HUDEP-2 (cell line): Measurements from ENCODE around the gene MAP10.

Experiments used
- DNase-seq, 76 experiments: peaks; one replicate each; lab custom pipeline; 2025; ENCODE audit not compliant: unreplicated experiment in 76 of 76; lab: John Stamatoyannopoulos, UW

MAP10 gene

DNA sequence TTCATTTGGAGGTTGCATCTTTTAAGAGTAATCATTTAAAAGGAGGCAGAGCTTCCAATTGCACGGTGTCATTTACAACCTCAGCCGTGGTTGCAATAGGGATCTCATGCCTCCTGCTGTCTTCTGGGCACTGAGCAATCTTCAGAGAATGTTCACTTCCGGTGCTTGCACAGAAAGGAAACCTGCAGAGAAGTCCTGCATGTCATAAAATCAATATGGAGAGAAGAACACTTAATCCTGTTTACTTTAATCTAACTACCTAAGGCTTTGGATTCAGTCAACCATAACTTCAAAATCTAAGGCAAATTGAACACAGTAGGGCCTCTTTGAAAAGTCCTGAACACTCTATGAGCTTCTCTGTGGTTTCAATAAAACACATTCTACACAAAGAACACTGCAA is 11.3 kb upstream of the MAP10 start:
- DNase-seq, result no peak

- DNase-seq, result no peak
Measured at GRCh38 chr1:232795497-232796053, 9.6 kb upstream of the MAP10 start.

- DNase-seq, result no peak
Measured at GRCh38 chr1:232797856-232798510, 7.2 kb upstream of the MAP10 start.

- DNase-seq, result no peak
Measured at GRCh38 chr1:232798920-232799319, 6.3 kb upstream of the MAP10 start.

DNA sequence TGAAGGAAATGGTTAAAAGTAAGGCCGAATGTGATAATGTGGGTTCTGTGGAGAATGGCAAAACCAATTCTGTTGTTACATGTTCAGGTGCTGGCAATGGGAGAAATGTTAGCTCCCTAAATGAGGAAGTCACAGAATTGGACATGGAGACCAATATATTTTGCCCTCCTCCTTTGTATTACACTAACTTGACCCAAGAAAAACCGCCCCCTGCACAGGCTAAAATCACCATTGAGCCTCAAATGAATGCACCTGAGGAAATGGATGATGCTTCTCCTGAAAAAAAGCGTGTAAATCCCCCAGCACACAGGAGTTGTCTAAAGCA is 932 bp downstream of the MAP10 start:
- DNase-seq, result no peak

GRCh38 chr1:232810856-232811255 is 5.6 kb downstream of the MAP10 start:
- DNase-seq, result no peak

DNA sequence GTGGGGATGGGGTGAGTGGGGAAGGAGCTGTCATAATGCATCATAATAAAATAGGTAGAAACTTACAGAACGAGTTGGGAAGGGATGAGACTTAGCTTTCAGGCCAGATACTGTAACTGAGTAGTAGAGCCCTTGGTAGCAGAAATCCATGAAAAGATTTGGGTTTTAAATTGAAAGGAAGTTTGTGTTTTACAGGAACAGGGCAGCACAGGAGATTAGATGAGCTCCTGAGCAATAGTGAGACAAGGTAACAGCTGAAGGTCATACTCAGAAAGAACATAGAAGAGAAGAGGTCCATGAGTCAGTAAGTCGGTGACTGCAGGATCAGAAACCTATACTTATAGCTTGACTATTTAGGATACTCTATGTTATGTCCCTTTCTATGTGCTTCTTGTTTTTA is 7.3 kb downstream of the MAP10 start:
- DNase-seq, result no peak

- no peak for DNase-seq
Measured at GRCh38 chr1:232813097-232813496, 7.9 kb downstream of the MAP10 start.

- DNase-seq, result no peak
Measured at GRCh38 chr1:232813760-232814159, 8.5 kb downstream of the MAP10 start.

DNA sequence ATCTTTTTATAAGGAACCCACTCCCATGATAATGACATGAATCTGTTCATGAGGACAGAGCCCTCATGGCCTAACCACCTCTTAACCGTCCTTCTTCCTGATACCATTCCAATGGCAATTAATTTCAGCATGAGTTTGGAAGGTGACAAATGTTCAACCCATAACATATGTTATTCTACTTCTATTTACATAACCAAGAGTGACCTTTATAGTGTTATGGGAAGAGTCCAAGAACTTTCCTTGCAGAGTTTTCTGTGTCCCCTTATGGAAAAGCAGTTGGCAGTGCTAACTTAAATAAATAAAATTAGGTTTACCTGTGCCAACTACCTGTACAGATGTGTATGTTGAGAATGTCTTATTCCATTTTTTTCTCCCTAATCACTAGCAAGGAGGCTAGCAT is 11.1 kb downstream of the MAP10 start:
- DNase-seq, result no peak

DNA sequence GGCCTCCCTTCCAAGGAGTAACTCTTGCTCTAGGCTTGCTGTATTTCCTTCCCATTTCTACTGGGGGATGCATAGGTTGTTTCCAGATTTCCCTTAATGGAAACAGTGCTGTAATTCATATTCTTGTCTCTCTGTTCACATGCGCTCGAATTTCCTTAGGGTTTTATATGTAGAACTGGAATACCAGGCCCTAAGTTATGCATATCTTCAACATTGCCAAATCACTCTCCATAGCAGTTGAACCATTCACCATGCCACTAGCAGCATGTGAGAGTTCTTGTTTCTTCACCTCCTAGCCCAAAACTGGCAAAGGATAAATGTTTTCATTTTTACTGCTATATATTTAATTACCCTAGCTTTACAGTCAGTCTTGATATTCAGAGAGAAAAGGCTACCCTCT is 12.8 kb downstream of the MAP10 start:
- DNase-seq, result no peak

GRCh38 chr1:232820431-232820830 is 15.2 kb downstream of the MAP10 start:
- no peak for DNase-seq

- no peak for DNase-seq
Measured at GRCh38 chr1:232822530-232822929, 17.3 kb downstream of the MAP10 start.

GRCh38 chr1:232826318-232826717 is 21.1 kb downstream of the MAP10 start:
- no peak for DNase-seq

- DNase-seq, result no peak
Measured at GRCh38 chr1:232830661-232831060, 25.4 kb downstream of the MAP10 start.

DNA sequence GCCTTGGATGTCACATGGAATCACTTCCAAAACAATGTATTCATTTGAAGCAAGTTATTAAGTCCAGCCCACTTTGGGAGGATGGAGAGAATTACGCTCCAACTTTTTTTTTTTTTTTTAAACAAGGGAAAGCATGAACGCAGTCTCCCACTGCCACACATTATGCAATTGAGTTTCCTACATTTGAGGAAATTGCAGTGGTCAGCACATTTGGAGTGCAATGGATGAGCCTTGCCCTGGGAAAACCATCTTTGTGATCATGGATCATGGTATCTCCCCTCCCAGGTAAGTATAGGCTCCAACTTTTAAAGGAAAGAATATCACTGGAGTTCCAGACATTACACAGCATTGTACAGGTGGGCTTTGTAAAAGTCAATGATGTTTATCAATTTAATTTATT is 26.7 kb downstream of the MAP10 start:
- no peak for DNase-seq

DNA sequence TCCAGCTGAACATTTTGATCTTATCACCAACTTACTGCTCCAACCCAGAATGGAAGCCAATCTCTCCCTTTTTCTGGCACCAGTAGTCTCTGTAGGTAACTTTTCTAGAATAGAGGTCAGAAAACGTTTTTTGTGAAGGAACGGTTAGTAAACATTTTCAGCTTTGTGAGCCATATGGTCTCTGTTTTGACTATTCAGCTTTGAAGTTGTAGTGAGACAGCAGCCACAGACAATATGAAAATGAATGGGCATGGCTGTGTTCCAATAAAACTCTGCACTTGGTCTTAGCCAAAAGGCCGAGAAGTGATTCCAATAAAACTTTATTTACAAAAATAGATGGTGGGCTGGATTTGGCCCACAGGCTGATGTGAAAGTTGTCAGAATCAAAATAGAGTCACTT is 28.9 kb downstream of the MAP10 start:
- no peak for DNase-seq

DNA sequence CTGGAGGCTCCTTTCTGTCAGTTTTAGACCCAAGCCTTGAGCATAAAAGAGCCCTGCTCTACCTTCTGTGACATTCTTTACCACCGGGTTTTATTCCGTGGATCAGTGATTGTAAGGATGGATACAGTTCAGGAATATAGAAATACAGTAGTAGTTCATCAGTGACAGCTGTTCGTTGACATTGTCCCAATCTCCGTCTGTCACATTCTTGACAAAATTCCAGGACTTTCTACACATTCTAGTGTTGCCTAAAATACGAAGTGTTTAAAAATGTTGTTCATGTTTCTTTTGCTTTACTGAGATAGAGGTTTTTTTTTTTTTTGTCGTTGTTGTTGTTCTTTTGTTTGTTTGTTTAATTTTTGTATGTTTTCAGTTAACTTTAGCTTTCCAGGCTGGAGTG is 29.9 kb downstream of the MAP10 start:
- DNase-seq, result no peak

GRCh38 chr1:232837087-232837486 is 31.9 kb downstream of the MAP10 start:
- DNase-seq, result no peak

DNA sequence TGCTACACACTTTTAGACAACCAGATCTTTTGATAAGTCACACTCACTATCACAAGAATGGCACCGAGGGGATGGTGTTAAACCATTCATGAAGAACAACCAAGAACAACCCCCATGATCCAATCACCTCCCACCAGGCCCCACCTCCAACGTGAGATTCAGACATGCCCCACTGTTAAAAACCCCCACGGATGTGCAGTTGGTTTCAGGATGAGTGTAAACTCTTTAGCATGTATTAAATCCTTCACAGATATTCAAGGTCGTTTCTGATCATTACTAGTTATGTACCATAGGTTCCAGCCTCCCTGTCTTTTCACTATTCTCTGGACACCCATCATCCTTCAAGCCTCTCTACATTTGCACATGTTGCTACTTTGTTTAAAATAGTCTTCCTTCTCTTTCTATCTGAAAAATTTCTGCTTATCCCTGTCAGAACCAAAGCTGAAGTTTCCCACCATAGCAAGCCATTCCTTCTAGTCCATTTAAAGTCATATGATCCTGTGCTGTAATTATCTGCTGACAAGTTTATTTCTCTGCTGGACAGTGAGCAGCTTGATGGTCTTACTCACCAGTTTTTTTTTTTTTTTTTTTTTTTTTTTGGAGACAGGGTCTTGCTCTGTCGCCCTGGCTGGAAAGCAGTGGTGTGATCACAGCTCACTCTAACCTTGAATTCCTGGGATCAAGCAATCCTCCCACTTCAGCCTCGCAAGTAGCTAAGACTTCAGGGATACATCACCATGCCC is 36.8 kb downstream of the MAP10 start:
- DNase-seq, result no peak

- no peak for DNase-seq
Measured at GRCh38 chr1:232844791-232845190, 39.6 kb downstream of the MAP10 start.

DNA sequence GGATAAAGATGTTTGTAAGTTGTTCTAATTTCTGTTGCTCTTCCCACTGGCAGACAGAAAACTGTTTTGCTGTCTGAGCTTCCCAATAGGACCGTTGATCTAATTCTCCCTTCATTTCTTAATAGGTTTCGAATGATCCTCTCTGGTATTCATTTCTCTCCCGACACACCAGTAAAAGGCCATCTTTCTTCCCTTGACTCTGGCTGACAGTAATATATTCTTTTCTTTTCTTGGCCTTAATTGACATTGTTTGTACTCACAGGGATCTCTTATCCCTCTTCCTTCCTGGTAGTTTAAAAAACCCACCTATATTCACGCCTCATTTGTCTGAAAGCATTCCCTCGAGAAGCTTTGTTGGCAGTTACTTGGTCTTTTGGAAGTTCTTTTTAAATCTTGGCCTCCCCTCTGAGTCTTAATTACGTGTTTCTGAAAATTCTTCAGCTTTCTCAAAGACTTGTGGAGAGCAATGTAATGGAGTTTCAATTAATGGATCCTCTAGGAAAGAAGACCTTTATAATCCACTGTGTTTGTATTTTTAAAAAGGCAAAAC is 40.3 kb downstream of the MAP10 start:
- DNase-seq, result no peak
